IMR-90 (cell line): ENCODE results near the gene C1QTNF8. TPM values are rescaled to one million over a fixed set of nuclear protein-coding genes. Genes with fewer than 3 reads are reported as not detected.

Source experiments
- ATAC-seq: fragments of 200-7000 bp; cut with Tn5 transposase; 2 replicates; pipeline ENCODE4 v1.9.1; 2020; ENCODE audit warnings: low read depth, mild to moderate bottlenecking, moderate library complexity
- BruUV-seq: library from RNA; stranded (reverse); fragments of 400-500 nt; replicated peaks from 2 replicates; lab custom pipeline; 2021; lab: Mats Ljungman, UMichigan
- CTCF ChIA-PET: fragments of 300-600 bp; formaldehyde crosslinking; extraction: SDS; loops from one replicate; lab custom pipeline; 2021; ENCODE audit warnings: antibody characterized with exemption; lab: Yijun Ruan, JAX
- POLR2A ChIA-PET: fragments of 300-600 bp; sonication (Branson Sonifier 250); formaldehyde crosslinking; loops from one replicate; lab custom pipeline; 2022; ENCODE audit warnings: antibody characterized with exemption; ENCODE audit not compliant: unreplicated experiment; lab: Charles Lee
- DNase-seq: peaks from one replicate; pipeline ENCODE4 v3.0.0; 2013
- H2AFZ ChIP-seq: replicated peaks from 2 replicates; pipeline ENCODE3; 2013; ENCODE audit warnings: low read length, mild to moderate bottlenecking; ENCODE audit not compliant: poor library complexity
- H2AK5ac ChIP-seq: 2 replicates; pipeline ENCODE4 v1.6.1; 2013; ENCODE audit warnings: low read depth, low read length, inconsistent platforms
- H2AK9ac ChIP-seq: replicated peaks from 2 replicates; pipeline ENCODE3; 2013; ENCODE audit warnings: mild to moderate bottlenecking, low read depth, low read length, moderate library complexity; ENCODE audit not compliant: poor library complexity
- H2BK120ac ChIP-seq: 2 replicates; pipeline ENCODE4 v1.6.1; 2013; ENCODE audit warnings: low read depth, low read length, inconsistent platforms
- H2BK15ac ChIP-seq: 3 replicates; pipeline ENCODE4 v1.6.1; 2013; ENCODE audit warnings: low read depth, low read length, inconsistent platforms
- H2BK20ac ChIP-seq: 2 replicates; pipeline ENCODE4 v1.6.1; 2013; ENCODE audit warnings: low read depth, mild to moderate bottlenecking, inconsistent platforms, low read length, moderate library complexity
- H2BK5ac ChIP-seq: 2 replicates; pipeline ENCODE4 v1.6.1; 2013; ENCODE audit warnings: mild to moderate bottlenecking, low read depth, low read length, inconsistent platforms; ENCODE audit not compliant: poor library complexity, severe bottlenecking
- H3K14ac ChIP-seq: replicated peaks from 2 replicates; pipeline ENCODE4 v1.6.1; 2013; ENCODE audit warnings: low read depth, low read length, inconsistent platforms
- H3K18ac ChIP-seq: 2 replicates; pipeline ENCODE4 v1.6.1; 2013; ENCODE audit warnings: low read depth, low read length, control low read depth
- H3K23ac ChIP-seq: 2 replicates; pipeline ENCODE4 v1.6.1; 2013; ENCODE audit warnings: low read depth, low read length, inconsistent platforms
- H3K27ac ChIP-seq: 2 replicates; pipeline ENCODE4 v1.5.1; 2013; ENCODE audit warnings: mild to moderate bottlenecking, control low read depth, low read length; ENCODE audit not compliant: insufficient read depth
- H3K27me3 ChIP-seq: 2 replicates; pipeline ENCODE4 v1.6.1; 2013; ENCODE audit warnings: low read length; ENCODE audit not compliant: control insufficient read depth, insufficient read depth
- H3K36me3 ChIP-seq: 2 replicates; pipeline ENCODE4 v1.6.1; 2013; ENCODE audit warnings: low read length, mixed read lengths; ENCODE audit not compliant: control insufficient read depth, insufficient read depth
- H3K4ac ChIP-seq: 2 replicates; pipeline ENCODE4 v1.6.1; 2013; ENCODE audit warnings: low read depth, low read length, inconsistent platforms
- H3K4me1 ChIP-seq: 2 replicates; pipeline ENCODE4 v1.6.1; 2013; ENCODE audit warnings: low read length, mixed read lengths; ENCODE audit not compliant: control insufficient read depth, insufficient read depth
- H3K4me2 ChIP-seq: 2 replicates; pipeline ENCODE4 v1.6.1; 2013; ENCODE audit warnings: low read depth, mild to moderate bottlenecking, control low read depth, low read length, moderate library complexity
- H3K4me3 ChIP-seq: 2 replicates; pipeline ENCODE4 v1.5.1; 2013; ENCODE audit warnings: low read depth, mild to moderate bottlenecking, control low read depth, low read length, moderate library complexity; ENCODE audit not compliant: insufficient read depth
- H3K56ac ChIP-seq: 2 replicates; pipeline ENCODE4 v1.6.1; 2013; ENCODE audit warnings: low read length, inconsistent platforms; ENCODE audit not compliant: insufficient read depth; ENCODE audit errors: extremely low read depth
- H3K79me1 ChIP-seq, 2 experiments: 2 replicates each; pipeline ENCODE4 v1.6.1; 2013; ENCODE audit warnings: low read length in 2 of 2, inconsistent platforms in 1 of 2, low read depth in 1 of 2
- H3K9ac ChIP-seq: 2 replicates; pipeline ENCODE4 v1.6.1; 2013; ENCODE audit warnings: low read depth, low read length, control low read depth
- H3K9me1 ChIP-seq: 2 replicates; pipeline ENCODE4 v1.6.1; 2013; ENCODE audit warnings: low read length, inconsistent platforms; ENCODE audit not compliant: insufficient read depth
- H3K9me3 ChIP-seq: 2 replicates; pipeline ENCODE4 v1.6.1; 2013; ENCODE audit warnings: low read length; ENCODE audit not compliant: control insufficient read depth, insufficient read depth
- H4K20me1 ChIP-seq: 2 replicates; pipeline ENCODE4 v1.6.1; 2013; ENCODE audit warnings: low read length, inconsistent platforms; ENCODE audit not compliant: insufficient read depth
- H4K5ac ChIP-seq: 2 replicates; pipeline ENCODE4 v1.6.1; 2013; ENCODE audit warnings: mild to moderate bottlenecking, low read depth, low read length, control low read depth
- H4K8ac ChIP-seq, 2 experiments: 2 replicates each; pipeline ENCODE4 v1.6.1; 2013; ENCODE audit warnings: low read depth in 2 of 2, low read length in 2 of 2, control low read depth in 1 of 2, inconsistent platforms in 1 of 2
- H4K91ac ChIP-seq: 2 replicates; pipeline ENCODE4 v1.6.1; 2013; ENCODE audit warnings: low read depth, low read length, inconsistent platforms; ENCODE audit not compliant: insufficient read depth
- CHD1 ChIP-seq: IDR thresholded peaks from 2 replicates; pipeline ENCODE4 v1.6.1; 2012; ENCODE audit warnings: low read depth, low read length, improper control_type of control experiment
- CTCF ChIP-seq: conservative IDR thresholded peaks from 2 replicates; pipeline ENCODE4 v1.5.1; 2012; ENCODE audit warnings: mild to moderate bottlenecking, low read depth, low read length, improper control_type of control experiment
- MAZ ChIP-seq: IDR thresholded peaks from 2 replicates; pipeline ENCODE4 v1.6.1; 2012; ENCODE audit warnings: low read depth, mild to moderate bottlenecking, low read length, improper control_type of control experiment, moderate library complexity, borderline replicate concordance
- MXI1 ChIP-seq: IDR thresholded peaks from 2 replicates; pipeline ENCODE4 v1.6.1; 2012; ENCODE audit warnings: low read depth, mild to moderate bottlenecking, low read length, moderate library complexity, borderline replicate concordance
- POLR2A ChIP-seq: IDR thresholded peaks from 2 replicates; pipeline ENCODE4 v1.6.1; 2012; ENCODE audit warnings: mild to moderate bottlenecking, low read depth, low read length
- RAD21 ChIP-seq: IDR thresholded peaks from 2 replicates; pipeline ENCODE4 v1.6.1; 2012; ENCODE audit warnings: low read length, improper control_type of control experiment
- SMC3 ChIP-seq: fragments of 150-350 bp; IDR thresholded peaks from 2 replicates; pipeline ENCODE4 v1.6.1; 2016; ENCODE audit warnings: low read depth, mild to moderate bottlenecking, antibody characterized with exemption, low read length, moderate library complexity
- USF2 ChIP-seq: fragments of 150-350 bp; IDR thresholded peaks from 2 replicates; pipeline ENCODE4 v1.6.1; 2017; ENCODE audit warnings: mild to moderate bottlenecking, antibody characterized with exemption, low read length, low read depth
- WGBS, 2 experiments: methylation state at CpG; one replicate each; pipeline versions ENCODE4 v1.1.5 to v1.1.7; 2013; ENCODE audit warnings: missing lambda C conversion rate in 2 of 2; ENCODE audit not compliant: insufficient read length in 1 of 2; ENCODE audit errors: extremely low coverage in 2 of 2; 5-methylcytosine and 5-hydroxymethylcytosine counted together
- dilution Hi-C: fragments of 300-500 bp; cut with HindIII; formaldehyde crosslinking; loops from one replicate; pipeline ENCODE4 v1.14.3; 2018; ENCODE audit warnings: low sequenced_read_pairs; ENCODE audit not compliant: unreplicated experiment
- in situ Hi-C: fragments of 300-500 bp; cut with MboI; formaldehyde crosslinking; loops from 3 replicates; pipeline ENCODE4 v1.14.3; 2019; ENCODE audit warnings: low sequenced_read_pairs, inconsistent platforms, mixed read lengths
- intact Hi-C: fragments of 100-400 bp; cut with micrococcal nuclease; formaldehyde crosslinking; loops from 2 replicates; pipeline ENCODE4 v1.10.0; 2022
- polyA plus RNA-seq, 3 experiments: library from polyadenylated mRNA; depleted of rRNA; stranded (reverse); fragments of >200 nt; gene quantifications; 2 replicates each; pipeline ENCODE4 v1.2.3, GENCODE V29; 2012; ENCODE audit warnings: low replicate concordance in 1 of 3
- total RNA-seq: library from RNA; depleted of rRNA; stranded (reverse); fragments of >200 nt; gene quantifications from 2 replicates; pipeline ENCODE4 v1.2.3, GENCODE V29; 2012

The C1QTNF8 gene
- total and polyA plus RNA-seq, 2 of the 4 experiments (the other 2 are of a cell fraction) = not detected

- peak overlapping the region; percentile 81 for H2AFZ ChIP-seq
- no peaks in the 10 kb centered on the region for H3K79me1 ChIP-seq
- no peak overlapping the region for H4K8ac ChIP-seq
- POLR2A ChIA-PET = no interaction called here
- no peak overlapping the region for H2AK5ac ChIP-seq
- H3K9me3 ChIP-seq = no peaks in the 10 kb centered on the region
- peak overlapping the region; percentile 72 for H2AK9ac ChIP-seq
- peaks cover 47% of the 10 kb centered on the region for H3K27me3 ChIP-seq
- no peak overlapping the region for H3K9ac ChIP-seq
- H3K36me3 ChIP-seq = no peaks in the 10 kb centered on the region
- intact Hi-C loops (loop anchor here (1.0 kb wide), 1 partner anchor 88 kb away; no protein-coding TSS in a partner anchor), in situ Hi-C loops (no loop called here), dilution Hi-C loops (no loop called here)
- H3K56ac ChIP-seq = no peak overlapping the region
- no peak overlapping the region for H3K4me2 ChIP-seq
- no peak overlapping the region for H2BK5ac ChIP-seq
- DNase-seq (peak; percentile 33), ATAC-seq (peak; percentile 94)
- no peak overlapping the region for H3K18ac ChIP-seq
- 0 out of 2 replicates have a peak, but pooled peaks cover 2% of the 10 kb centered on the region for H3K4me1 ChIP-seq
- H2BK15ac ChIP-seq = no peak overlapping the region
- H3K27ac ChIP-seq = no peak overlapping the region
- H4K20me1 ChIP-seq = no peaks in the 10 kb centered on the region; the same call in 1 of the 2 replicates
- no peak overlapping the region for H2BK20ac ChIP-seq
- H3K9me1 ChIP-seq = no peaks in the 10 kb centered on the region
- no peak overlapping the region for H3K4ac ChIP-seq
- H3K4me3 ChIP-seq = no peak overlapping the region
- TF ChIP-seq CTCF = peak; percentile 96
- no peak for TF ChIP-seq MXI1
- TF ChIP-seq MAZ = peak; percentile 65; the same call in 1 of the 2 replicates
- TF ChIP-seq USF2 = peak; percentile 97
- peak; percentile 99 for TF ChIP-seq SMC3
- 0 out of 2 replicates have a peak, but pooled peaks have one; percentile 29 for TF ChIP-seq POLR2A
- no peak for TF ChIP-seq CHD1
- peak; percentile 98 for TF ChIP-seq RAD21
- no peak overlapping the region for H3K14ac ChIP-seq
- BruUV-seq = no TSS peak
- CTCF ChIA-PET = no interaction called here
- H4K5ac ChIP-seq = no peak overlapping the region
- WGBS, 2 experiments = 54% methylated on average over 12 of the region's 26 CpGs; no CpG with 5 or more reads in 1 of the 2 experiments
- no peak overlapping the region for H3K23ac ChIP-seq
- no peak overlapping the region for H2BK120ac ChIP-seq
- no peak overlapping the region for H4K91ac ChIP-seq
Measured at GRCh38 chr16:1105888-1106620, 10.0 kb upstream of the C1QTNF8 start.
